HG03469 (cell line): ENCODE results near the gene NAPG.
"Not testable (repeated sequence)": the region's sequence is repeated elsewhere in the genome, so short reads cannot be mapped to it uniquely, and the experiment has no call there.

Source experiments
- ATAC-seq: cut with Tn5 transposase; IDR thresholded peaks from one replicate; pipeline ENCODE4 v1.9.1; 2021; ENCODE audit warnings: mild to moderate bottlenecking, moderate library complexity, moderate number of reproducible peaks; ENCODE audit not compliant: unreplicated experiment

NAPG gene

GRCh38 chr18:10577842-10578572, 52.2 kb downstream of the NAPG start:
- ATAC-seq, result not testable (repeated sequence)

- not testable (repeated sequence) for ATAC-seq
These were observed 52.7 kb downstream of the NAPG start for GRCh38 chr18:10578573-10578899.

- ATAC-seq, result no peak
These were observed 53.4 kb downstream of the NAPG start for GRCh38 chr18:10579079-10579867.

- ATAC-seq, result no peak
These were observed 54.4 kb downstream of the NAPG start for GRCh38 chr18:10580215-10580614.

GRCh38 chr18:10585260-10585659, 59.4 kb downstream of the NAPG start:
- no peak for ATAC-seq

GRCh38 chr18:10588975-10589374, 63.1 kb downstream of the NAPG start:
- ATAC-seq, result no peak

GRCh38 chr18:10590412-10590811, 64.6 kb downstream of the NAPG start:
- ATAC-seq, result no peak

GRCh38 chr18:10591896-10592295, 66.1 kb downstream of the NAPG start:
- no peak for ATAC-seq

- ATAC-seq, result not testable (repeated sequence)
These were observed 67.7 kb downstream of the NAPG start for GRCh38 chr18:10593366-10594022.

GRCh38 chr18:10595917-10596316, 70.1 kb downstream of the NAPG start:
- not testable (repeated sequence) for ATAC-seq

GRCh38 chr18:10597695-10598094, 71.9 kb downstream of the NAPG start:
- not testable (repeated sequence) for ATAC-seq

- not testable (repeated sequence) for ATAC-seq
These were observed 74.9 kb downstream of the NAPG start for GRCh38 chr18:10600701-10601100.
